Stimulated activated CD8-positive, alpha-beta memory T cell treated with anti-CD3 and anti-CD28 coated beads, Interleukin-7, amount 100 ng/mL, for 48 hours (primary cell): ENCODE measurements around the gene LRP1B.
"Not testable (repeated sequence)": the region's sequence is repeated elsewhere in the genome, so short reads cannot be mapped to it uniquely, and the experiment has no call there.

Experiments
- DNase-seq, 2 donors: peaks; one replicate each; pipeline ENCODE4 v3.0.0-alpha.2; 2020; ENCODE audit warnings: low read depth in 1 of 2; ENCODE audit errors: extremely low read depth in 1 of 2

Gene LRP1B

DNA sequence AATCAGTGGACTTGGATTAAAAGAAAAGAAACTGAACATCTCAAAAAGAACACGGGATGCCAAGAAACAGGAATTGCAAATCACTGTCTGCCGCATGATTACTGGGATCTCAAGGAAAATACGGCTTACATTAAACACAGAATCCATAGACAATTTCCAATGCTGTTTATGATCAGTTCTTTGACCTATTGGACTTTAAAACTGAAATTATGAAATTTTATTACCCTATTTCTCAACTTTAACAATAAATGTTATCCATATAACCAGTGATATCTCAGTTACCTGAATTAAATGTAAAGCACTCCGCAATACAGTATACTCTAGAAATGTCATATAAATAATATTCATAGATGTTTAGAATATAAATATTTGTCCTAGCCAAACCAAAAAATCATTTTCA, 1793.8 kb downstream of the LRP1B start:
- no peak for DNase-seq

DNA sequence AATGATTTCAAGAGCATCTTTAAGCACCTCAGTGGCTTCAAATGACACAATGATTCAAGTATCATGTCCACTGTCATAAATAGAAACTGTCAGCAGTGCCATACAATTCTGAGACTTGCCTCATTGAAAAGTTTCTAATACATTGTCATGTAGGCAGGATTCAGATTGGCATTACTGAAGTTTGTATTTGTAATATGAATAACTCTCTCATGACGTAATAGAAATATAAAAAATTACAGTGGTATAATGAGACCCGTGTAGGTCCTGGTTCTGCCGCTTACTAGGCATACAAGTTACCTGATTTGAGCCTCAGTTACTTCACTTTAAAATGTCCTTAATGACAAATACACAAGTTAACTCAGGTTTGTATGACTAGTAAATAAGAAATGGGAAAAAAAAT, 1814.5 kb downstream of the LRP1B start:
- no peak for DNase-seq

DNA sequence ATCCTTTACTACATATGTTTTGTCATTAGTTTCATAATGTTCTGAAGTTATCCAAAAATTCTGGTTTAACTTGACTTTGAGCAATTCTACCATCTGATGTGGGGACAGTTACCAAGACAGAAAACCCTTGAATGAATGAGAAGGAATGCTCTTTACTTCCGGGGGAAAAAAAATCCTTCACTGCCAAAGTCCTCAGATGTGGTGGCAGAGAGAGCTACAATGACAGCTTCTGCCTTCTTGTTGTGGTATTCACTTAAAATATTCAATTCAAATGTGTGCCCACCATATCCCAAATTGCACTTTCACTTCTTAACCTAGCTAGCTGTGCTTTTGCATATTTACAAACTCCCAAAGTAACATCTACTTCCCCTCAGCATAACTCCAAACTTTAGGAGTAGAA, 1818.9 kb downstream of the LRP1B start:
- DNase-seq = no peak

DNA sequence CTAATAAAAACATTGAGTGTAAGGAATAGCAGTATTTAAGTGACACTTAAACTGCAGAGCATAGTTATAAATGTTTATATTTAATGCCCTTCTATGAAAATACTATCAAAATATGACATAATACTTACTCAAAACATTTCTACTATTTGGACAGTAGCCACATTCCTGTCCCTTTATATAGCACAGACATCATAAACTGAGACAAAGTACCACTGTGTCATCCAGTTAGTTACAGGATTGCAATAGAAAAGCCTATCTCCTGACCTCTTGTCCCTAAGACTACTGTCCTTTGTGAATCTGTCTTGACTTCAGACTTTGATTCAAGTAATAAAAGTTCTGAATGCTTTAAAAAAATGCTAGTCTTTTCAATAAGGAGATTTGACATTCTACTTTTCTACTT, 1822.1 kb downstream of the LRP1B start:
- no peak for DNase-seq

DNA sequence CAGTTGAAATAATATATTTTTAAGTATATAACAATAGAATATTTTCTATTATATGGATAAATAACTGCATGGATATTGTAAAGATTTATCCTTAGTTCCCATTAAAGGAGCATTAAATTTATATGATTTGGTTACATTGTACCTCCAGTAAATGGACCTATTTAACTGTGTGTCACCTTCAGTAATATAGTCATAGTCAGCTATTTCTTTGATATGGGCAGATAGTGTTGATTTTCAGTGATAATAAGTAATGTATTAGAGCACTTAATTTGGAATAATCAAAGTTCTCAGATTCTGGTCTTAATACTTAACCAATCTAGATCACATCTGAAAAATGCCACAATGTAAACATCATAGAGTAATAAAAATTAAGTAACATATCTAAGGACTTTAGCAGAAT, 1823.3 kb downstream of the LRP1B start:
- DNase-seq = no peak

DNA sequence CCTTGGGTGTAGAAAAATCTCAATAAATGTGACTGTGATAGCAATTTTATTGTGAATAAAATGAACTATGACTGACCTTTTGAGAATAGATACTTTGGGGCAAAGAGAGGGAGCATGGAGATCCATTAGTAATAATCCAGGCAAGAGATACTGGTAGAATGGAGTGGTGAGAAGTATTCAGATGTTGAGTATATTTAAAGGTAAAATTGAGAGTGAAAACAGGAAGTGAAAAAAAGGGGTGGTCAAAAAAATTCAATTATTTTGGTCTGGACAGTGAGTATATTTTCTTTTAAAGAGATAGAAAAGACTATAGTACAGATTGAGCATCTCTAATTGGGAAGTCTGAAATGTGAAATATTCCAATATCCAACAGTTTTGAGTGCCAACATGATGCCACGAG, 1835.0 kb downstream of the LRP1B start:
- no peak for DNase-seq

DNA sequence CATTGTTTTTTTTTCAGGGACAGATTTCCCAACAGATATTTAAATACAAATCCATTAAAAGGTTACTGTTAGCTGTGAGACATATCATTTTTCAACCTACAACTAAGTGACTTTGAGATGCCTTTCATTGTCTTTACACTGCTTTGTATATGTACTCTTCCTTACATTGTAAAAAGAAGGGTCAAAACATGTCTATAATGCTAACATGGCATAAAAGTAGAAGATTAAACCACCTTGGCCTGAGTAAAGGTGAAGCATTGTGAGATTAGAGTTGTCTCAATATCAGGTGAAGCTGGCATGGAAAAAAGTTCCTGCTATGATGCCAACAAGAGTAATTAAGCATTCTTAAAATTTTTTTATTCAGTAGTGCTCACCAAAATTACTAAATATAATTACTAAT, 1842.1 kb downstream of the LRP1B start:
- no peak for DNase-seq

DNA sequence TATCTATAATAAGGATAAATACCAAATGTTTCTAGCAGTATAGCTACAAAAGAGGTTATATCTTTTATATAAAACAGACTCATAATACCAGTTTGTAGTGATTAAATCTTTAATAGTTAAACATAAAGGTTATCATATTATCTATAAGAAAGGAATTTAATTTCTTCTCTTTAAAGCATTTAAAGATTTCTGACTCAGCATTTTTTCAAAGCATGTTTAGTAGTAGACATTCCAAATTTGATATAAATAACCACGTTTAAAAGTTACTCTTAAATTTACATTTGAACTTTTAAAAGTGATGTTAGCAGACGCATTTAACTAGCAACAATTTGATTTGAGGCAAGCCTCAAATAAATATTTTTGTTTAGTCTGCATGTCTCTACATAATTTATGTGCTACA, 1842.6 kb downstream of the LRP1B start:
- no peak for DNase-seq

DNA sequence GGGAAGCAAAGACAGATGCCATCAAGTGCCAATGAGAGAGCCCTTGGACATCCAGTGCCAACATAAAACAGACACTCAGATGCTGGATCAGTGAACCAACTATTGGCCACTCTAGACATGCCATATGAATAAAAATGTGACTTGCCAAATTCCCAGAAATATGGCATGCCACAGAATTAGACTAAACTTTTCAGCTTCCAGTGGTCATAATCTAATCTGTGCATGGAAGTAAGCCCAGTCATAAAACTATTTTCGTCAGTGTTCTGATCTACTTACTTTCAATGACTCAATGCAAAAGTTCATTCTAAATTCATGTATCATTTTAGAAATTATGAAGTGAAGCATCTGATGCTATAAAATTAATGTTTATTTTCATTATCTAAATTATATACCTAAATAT, 1844.4 kb downstream of the LRP1B start:
- DNase-seq = no peak

DNA sequence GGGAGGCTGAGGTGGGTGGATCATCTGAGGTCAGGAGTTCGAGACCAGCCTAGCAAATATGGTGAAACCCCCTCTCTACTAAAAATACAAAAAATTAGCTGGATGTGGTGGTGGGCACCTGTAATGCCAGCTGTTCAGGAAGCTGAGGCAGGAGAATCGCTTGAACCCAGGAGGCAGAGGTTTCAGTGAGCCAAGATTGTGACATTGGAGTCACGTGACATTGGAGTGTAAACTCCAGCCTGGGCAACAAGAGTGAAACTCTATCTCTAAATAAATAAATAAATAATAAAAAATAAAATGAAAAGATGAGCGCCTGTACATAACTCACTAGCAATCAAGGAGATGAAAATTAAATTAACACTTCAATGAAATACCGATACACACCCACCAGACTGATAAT, 1853.5 kb downstream of the LRP1B start:
- DNase-seq = not testable (repeated sequence)

DNA sequence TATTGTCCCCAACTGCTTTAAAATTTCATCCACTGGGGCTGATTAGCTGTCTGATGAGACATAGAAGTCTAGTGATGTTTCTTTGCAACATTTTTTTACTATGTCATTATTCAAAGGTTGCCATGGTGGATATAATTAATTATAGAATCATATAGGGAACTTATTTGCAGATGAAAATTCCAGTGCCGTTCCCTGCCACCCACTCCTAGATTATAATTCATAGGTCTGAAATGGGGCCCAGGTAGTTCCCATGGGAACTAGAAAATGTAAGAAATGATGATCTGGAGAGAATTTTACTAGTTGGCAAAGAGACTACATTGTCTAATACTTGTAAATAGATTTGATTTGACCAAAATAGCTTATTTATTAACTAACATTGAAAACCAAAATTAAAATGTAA, 1854.2 kb downstream of the LRP1B start:
- no peak for DNase-seq

DNA sequence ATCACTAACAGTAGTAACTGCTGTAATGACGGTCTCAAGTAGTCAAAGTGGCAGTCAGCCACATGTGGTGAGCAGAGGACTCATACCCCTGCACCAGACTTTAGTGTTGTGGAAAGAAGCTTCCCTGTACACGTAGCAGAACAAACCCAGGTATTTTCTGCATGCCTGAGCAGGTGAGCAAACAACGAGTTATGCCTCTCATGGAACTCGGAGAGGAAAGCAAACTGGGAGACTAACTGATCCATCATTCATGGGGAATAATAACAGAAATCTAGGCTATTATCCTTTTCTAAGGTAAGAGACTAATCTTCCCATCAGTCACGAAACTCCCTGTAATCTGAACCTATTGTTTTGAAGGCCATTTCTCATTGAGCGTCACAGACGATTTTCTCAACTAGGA, 1855.4 kb downstream of the LRP1B start:
- DNase-seq = no peak

DNA sequence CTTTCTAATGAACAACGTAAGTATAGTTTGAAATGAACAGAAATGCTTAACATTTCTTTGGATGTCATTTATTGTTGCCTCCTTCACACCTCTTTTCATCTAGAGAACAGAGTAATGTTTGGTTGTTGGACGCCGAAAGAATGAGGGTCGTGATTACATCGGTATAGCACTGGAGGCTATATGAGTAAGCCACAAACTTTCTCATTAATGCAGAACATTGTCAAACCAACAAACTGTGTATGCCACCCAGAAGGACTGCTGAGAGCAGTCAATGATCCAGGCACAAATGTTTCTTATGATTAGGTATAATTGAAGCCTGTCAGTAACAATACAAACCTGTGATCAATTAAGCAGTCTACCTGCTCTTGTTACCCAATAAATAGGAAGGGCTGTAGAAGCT, 1855.9 kb downstream of the LRP1B start:
- no peak for DNase-seq

DNA sequence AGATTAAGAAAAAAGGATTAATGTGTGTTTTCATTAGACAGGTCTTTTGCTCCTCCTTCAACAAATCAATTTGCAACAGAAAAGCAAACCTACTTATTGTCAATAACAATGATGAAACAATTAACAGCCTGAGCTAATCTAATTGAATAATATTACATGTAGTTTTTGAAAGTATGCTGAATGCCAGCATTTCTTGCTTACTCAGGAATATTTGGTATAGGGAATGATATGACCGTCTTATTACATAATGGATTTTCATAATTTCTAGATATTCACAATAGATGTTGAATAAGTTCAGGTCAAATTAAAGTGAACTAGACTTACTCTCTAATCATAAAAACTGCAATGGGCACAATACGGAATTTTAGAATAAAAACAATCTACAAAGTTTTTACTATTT, 1856.9 kb downstream of the LRP1B start:
- no peak for DNase-seq

DNA sequence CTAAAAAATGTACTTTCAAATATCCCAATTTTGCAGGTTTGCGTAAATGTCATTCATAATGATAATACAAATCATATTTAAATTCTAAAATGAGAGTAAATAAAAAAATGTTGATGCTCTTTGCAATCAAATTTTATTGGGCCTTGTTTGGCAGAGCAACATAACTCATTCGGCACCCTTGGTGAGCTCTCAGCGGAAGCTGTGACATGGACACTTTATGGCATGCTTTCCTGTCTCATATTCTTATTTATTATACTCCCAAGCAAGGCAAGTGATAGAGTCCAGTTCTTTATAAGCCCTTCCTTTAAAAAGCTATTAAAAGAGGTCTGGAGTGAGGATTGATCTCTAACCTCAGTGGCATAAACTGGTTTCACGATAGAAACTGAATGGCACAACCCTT, 1857.4 kb downstream of the LRP1B start:
- no peak for DNase-seq

DNA sequence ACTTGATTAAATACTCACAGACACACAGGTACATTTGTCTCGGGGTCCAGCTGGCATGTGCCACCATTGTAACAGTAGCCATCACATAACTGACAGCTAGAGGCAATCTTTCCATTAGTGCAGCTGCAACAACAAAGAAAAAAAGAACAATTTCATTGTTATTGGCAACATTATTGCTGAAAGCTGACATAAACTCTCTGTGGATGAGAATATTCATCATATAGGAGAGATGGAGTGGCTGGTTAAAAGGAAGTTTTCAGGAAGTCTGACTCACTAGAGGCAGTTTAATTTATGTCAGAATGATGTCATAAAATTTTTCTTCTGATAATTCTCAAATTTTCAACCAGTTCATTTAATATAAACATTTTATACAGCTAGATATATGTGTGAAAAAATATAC, 1860.6 kb downstream of the LRP1B start:
- DNase-seq = no peak

DNA sequence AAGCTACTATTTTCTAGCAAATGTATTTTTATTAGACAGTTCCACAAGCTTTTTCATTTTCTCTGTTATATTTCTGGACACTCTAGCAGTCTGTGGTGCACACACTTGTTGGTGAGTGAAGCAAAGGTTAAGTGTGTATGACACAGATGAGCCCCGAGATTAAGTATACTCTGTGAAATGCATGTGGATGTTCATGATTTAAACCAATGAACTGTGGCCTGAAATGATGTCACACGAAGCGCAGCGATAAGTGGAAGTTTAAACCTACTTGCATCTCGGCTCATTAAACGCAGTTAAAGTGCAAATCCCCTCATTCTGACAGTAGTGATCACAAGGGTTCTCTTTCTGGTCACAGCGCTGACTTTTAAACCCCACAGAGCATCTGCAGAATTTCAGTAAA, 1861.8 kb downstream of the LRP1B start:
- no peak for DNase-seq

DNA sequence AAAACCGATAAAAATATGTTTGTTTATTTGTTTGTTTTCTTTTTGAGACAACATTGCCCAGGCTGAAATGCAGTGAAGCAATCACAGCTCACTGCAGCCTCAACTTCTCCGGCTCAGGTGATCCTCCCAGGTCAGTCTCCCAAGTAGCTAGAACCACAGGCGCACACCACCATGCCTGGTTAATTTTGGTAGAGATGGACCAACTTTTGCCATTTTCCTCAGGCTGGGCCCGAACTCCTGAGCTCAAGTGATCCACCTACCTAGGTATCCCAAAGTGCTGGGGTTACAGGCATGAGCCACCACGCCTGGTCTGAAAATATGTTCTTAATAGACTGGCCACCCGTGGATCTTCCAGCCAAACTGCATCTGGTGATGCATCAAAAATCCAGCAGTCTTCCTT, 1867.9 kb downstream of the LRP1B start:
- DNase-seq = no peak

DNA sequence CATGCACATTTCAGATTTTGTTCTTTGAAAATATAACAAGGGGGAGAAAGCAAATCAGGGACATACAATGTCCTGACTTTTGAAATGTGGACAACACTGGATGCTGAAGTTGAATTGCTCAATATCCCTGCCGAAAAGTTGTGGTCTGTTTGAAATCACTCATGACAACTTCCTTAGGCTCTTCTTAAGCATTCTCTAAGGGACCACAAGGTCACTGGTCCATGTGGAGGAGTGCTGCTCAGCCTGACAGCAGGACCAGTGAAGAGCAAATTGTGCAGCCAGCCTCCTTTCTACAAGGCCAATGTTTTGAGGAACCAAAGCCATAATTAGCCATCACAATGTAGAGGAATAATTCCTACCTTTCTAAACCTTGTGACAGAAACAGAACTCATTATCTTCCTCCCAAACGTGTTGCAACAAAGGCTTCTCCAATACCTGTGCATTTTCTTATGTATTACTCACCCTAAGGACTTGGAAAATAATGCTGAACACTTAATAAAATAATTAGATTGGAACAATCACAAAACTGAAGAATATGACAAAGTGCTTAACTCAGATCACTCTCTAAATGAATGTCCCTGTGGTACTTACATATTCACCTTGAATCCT, 1873.0 kb downstream of the LRP1B start:
- DNase-seq = no peak

DNA sequence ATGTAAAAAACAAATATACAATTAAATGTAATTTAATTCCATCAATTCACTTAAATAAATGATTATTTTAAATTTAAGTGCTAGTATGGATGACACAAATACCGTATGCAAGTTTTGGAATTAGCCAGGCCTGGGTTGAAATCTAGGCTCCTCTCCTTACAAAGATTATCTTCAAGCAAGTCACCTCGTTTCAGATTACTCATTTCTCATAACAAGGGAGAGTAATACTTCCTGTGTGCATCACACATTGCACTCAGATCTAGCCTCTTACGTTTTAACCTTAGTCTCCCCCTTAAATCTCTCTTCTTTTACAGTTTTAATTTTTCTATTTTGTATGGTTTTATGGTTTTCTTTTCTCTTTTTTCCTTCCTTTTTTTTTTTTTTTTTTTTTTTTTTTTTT, 1874.7 kb downstream of the LRP1B start:
- DNase-seq = no peak

DNA sequence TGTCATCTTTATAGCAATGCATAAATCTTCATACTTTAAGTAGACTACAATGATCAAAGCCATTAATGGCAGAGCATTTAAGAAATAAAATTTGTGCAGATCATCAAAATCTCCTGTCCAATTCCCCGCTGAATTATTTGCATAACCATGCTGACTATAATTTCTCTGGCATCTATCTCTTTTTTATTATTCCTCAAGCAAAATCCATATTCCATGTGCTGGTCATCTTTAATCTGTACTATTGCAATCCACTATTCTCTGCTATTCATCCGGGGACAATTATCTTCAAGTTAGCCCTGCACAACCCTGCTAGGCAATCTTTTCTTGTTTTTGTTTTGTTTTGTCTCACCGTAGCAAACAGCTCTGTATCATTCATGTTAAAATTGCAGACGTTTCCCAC, 1881.0 kb downstream of the LRP1B start:
- DNase-seq = no peak

DNA sequence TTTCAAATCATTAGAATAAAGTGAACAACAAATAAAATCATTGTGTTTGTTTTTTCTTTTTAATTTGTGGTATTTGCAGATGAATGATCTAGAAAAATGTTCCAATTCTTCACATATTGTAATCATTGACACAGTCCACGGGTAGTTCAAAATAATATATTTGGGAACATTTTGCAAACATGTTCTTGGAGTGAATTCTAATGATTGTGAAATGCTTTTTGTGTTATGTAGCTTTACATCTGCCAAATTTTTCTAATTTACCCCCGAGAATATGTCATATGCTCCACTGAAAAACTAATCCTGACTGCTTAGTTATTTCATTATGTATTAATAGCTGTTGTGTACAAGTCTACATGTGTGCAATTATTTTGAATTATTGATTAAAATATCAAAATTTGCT, 1882.2 kb downstream of the LRP1B start:
- DNase-seq = no peak

DNA sequence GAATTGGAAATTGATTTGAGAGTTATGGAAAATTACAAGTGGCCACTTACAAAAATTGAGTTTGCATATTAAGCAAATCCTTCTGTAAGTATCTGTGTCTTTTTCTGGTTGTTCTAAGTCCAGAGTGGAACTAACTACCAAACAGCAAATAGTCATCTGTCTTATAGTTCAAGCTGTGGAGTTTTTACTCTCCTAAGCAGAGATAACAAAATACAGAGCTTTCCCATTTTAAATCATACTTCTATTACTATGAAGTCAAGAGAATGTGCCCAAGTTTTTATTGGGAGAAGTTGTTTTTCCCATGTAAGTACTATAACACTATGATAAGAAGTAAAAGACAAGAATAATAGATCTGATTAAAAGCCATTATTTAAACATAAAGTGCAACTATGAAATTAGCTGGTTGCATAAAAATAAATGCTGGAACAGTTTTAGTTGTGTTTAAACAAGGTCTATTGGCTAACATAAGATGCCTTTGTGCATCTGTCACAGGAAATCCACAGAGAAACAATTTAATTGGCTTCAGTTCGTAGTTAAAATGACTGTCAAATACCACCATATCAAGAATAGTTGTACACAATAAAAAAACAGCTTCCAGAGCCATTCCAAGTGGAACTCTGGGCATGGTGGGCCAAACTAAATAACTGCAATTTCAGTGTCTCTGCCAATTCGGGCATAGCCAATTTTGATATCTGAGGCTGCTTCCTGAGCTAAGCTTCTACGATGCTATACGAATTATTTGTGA, 1883.2 kb downstream of the LRP1B start:
- no peak for DNase-seq
